Muscle layer of colon (tissue), 2 donors: ENCODE results near the gene NMD3.

Experiments used
- H3K27ac ChIP-seq: one replicate; pipeline ENCODE4 v1.7.0; 2013; ENCODE audit warnings: low read depth, mild to moderate bottlenecking, low read length, moderate library complexity
- H3K27me3 ChIP-seq, 2 donors: one replicate each; pipeline ENCODE4 v1.7.0; 2013; ENCODE audit warnings: low read length in 2 of 2, mild to moderate bottlenecking in 2 of 2; ENCODE audit not compliant: insufficient read depth in 2 of 2, control insufficient read depth in 1 of 2
- H3K36me3 ChIP-seq: one replicate; pipeline ENCODE4 v1.7.0; 2013; ENCODE audit warnings: mild to moderate bottlenecking, low read length; ENCODE audit not compliant: insufficient read depth
- H3K4me1 ChIP-seq: one replicate; pipeline ENCODE4 v1.7.0; 2013; ENCODE audit warnings: mild to moderate bottlenecking, low read length; ENCODE audit not compliant: insufficient read depth
- H3K4me3 ChIP-seq, 2 donors: one replicate each; pipeline ENCODE4 v1.7.0; 2013; ENCODE audit warnings: low read length in 2 of 2, low read depth in 1 of 2, mild to moderate bottlenecking in 1 of 2, moderate library complexity in 1 of 2
- H3K9ac ChIP-seq: one replicate; pipeline ENCODE4 v1.7.0; 2013; ENCODE audit warnings: low read length
- H3K9me3 ChIP-seq: one replicate; pipeline ENCODE4 v1.7.0; 2013; ENCODE audit warnings: mild to moderate bottlenecking, low read length
- donor health status: abdominal sarcoma.
- donor health status: Adenocarcinoma of cecum.

The NMD3 gene

DNA sequence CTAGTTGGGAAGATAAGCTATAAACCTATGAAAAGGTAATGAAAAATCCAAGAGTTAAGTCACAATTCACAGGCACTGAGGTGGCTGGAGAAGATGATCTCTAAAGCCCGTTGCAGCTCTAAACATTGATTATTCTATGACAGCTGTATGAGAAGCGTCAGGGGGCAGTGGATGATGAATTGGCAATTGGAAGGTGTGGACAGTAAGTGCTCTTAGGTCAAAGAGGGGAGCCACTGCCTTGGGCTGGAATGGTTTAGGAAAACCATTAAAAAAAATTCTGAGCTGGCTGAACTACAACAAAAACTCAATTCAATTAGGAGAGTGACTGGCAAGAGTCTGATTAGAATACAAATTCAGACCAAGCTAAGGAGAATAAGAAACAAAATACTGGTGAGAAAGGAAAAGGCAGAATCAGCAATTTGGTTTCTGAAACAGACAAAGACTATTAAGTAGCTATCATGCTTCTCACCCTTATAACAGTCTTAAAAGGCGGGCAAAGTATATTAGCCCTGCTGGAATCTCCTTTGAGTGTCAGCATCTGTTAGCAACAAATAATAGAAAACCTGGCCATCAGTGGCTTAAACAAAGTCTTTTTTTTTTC is 8.8 kb upstream of the NMD3 start:
- Histone ChIP-seq H3K27ac (no peak overlapping the region), H3K4me3 (no peak overlapping the region), H3K4me1 (no peaks in the 10 kb centered on the region), H3K27me3 (no peaks in the 10 kb centered on the region), H3K9me3 (no peaks in the 10 kb centered on the region), H3K9ac (no peak overlapping the region), H3K36me3 (no peaks in the 10 kb centered on the region)

DNA sequence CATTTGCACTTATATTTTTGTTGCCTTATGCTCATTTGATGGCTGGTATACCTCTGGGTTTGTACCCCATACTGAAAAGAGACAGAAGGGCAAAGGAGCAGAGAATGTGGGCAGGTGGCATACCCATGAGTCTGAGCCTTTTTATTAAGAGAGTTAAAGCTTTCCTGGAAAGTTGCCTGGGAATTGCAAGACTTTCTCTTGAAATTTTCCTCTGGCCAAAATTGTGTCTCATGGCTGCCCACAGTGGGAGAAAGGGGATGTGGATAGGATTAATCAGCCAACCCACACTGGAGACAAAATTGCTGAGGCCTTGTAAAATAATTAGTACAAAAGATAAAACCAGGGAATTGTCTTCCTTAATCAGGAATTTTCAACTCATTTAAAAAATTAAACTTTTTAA is 8.2 kb upstream of the NMD3 start:
- no peak overlapping the region for H3K9ac ChIP-seq
- H3K36me3 ChIP-seq: no peaks in the 10 kb centered on the region

DNA sequence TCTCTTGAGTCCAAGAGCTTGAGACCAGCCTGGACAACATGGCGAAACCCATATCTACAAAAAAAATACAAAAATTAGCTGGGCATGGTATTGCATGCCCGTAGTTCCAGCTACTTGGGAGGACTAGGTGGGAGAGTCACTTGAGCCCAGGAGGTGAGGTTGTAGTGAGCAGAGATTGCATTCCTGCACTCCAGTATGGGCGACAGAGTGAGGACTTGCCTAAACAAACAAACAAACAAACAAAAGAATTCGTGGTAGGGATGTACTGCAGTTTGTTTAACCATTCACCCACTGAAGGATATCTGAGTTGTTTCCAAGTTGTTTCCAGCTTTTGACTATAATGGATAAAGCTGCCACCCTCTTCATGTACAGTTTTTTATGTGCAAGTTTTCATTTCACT is 7.5 kb upstream of the NMD3 start:
- H3K4me1 ChIP-seq: no peaks in the 10 kb centered on the region
- no peaks in the 10 kb centered on the region for H3K36me3 ChIP-seq
- H3K9ac ChIP-seq: no peak overlapping the region
- no peak overlapping the region for H3K27ac ChIP-seq
- no peak overlapping the region for H3K4me3 ChIP-seq
- H3K9me3 ChIP-seq: no peaks in the 10 kb centered on the region
- no peaks in the 10 kb centered on the region for H3K27me3 ChIP-seq

More for the DNA sequence above, 8.2 kb upstream of the NMD3 start:
- H3K9me3 ChIP-seq: no peaks in the 10 kb centered on the region
- no peaks in the 10 kb centered on the region for H3K27me3 ChIP-seq
- H3K4me3 ChIP-seq: no peak overlapping the region
- H3K27ac ChIP-seq: no peak overlapping the region
- H3K4me1 ChIP-seq: no peaks in the 10 kb centered on the region

DNA sequence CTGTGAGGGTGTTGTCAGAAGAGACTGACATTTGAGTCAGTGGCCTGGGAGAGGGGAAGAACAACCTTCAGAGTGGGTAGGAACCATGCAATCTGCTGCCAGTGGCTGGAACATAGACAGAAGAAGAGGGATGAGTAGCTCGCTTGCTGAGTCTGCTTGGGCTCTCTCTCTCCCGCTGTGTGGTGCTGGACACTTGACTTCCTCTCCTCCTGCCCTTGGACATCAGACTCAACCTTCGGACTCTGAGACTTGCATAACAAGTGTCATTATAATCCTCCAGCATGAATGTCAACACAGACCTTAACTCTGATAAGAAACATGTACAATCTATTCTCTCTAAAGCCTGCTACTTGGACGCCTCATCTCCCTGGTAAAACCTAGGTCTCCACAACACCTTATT is 5.9 kb upstream of the NMD3 start:
- H3K9ac ChIP-seq: no peak overlapping the region
- no peak overlapping the region for H3K27ac ChIP-seq
- no peaks in the 10 kb centered on the region for H3K27me3 ChIP-seq
- H3K9me3 ChIP-seq: no peaks in the 10 kb centered on the region
- no peak overlapping the region for H3K4me3 ChIP-seq
- H3K36me3 ChIP-seq: no peaks in the 10 kb centered on the region
- H3K4me1 ChIP-seq: no peaks in the 10 kb centered on the region

DNA sequence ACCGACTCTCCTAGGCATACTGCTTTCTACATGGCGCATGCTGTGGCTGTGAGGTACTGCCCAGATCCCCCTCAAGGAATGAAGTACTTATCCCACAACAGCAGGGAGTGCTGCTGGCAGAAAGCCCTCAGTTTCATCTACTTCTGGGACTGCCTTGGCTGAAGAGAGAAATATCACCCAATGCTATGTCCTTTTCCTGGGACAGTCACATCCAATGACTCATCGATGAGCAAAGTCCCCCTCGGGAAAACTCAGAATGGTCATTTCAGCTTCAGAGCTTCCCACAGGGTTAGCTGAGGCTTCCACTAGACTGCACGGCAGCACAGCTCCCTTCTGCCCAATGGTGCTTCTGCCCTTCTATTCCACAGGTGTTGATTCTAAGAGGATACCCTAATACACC is 3.6 kb upstream of the NMD3 start:
- Histone ChIP-seq H3K4me3 (no peak overlapping the region), H3K27ac (no peak overlapping the region), H3K36me3 (no peaks in the 10 kb centered on the region), H3K27me3 (no peaks in the 10 kb centered on the region), H3K4me1 (peaks cover 6% of the 10 kb centered on the region), H3K9me3 (no peaks in the 10 kb centered on the region), H3K9ac (no peak overlapping the region)

DNA sequence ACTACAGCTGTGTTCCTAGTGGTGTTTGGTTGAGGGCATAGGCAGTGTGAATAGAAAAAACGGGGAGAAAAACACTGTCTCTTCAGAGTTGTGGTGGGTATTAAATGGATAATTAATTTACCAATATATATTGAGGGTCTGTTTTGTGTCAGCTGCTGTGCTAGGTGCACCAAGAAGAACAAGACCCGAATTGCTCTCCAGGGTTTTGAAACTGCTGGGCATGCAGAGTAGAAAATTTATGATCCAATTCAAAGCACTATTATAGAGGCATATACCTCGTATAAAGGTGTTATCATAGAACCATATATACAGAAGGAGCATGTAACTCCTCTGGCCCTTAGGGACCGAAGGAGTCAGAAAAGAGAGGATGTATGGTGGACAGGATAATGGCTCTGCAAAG is 1.6 kb upstream of the NMD3 start:
- Histone ChIP-seq H3K4me3 (no peak overlapping the region), H3K36me3 (no peaks in the 10 kb centered on the region), H3K4me1 (peaks cover 17% of the 10 kb centered on the region), H3K9me3 (no peaks in the 10 kb centered on the region), H3K27ac (no peak overlapping the region), H3K9ac (no peak overlapping the region), H3K27me3 (no peaks in the 10 kb centered on the region)

DNA sequence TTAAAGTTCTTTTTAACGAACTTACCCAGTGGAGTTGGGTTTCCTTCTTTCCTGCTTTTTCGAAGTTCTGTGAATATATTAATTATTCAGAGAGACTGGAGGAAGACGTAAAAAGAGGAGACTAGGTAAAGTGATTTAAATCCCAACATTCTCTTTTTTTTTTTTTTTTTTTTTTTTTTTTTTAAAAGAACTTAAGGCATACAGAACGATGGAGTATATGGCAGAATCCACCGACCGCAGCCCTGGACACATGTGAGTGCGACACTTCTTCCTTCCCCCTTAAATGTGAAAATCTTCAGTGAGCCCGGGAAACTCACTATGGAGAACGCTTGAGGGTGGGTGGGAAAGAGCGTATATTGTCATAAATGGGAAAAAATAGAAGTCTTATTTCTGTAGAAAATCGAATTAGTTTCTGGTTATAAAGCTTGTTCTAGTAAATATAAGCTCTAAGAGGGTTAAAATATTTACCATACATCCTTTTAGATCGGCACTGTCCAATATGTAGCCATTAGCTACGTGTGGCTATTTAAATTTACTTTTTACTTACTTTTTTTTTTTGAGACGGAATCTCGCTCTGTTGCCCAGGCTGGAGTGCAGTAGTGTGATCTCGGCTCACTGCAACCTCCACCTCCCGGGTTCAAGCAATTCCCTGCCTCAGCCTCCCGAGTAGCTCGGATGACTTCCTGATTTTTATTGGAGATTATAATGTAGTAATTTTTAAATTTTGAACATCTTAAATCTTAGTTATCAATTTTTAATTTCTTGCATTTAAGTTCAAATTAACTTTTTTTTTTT is 892 bp downstream of the NMD3 start:
- Histone ChIP-seq H3K9ac (peak overlapping the region; percentile 74), H3K27ac (peak overlapping the region; percentile 79), H3K4me3 (peak overlapping the region; percentile 85 to 90), H3K4me1 (peaks cover 21% of the 10 kb centered on the region), H3K9me3 (no peaks in the 10 kb centered on the region), H3K27me3 (no peaks in the 10 kb centered on the region), H3K36me3 (peaks cover 1% of the 10 kb centered on the region)

DNA sequence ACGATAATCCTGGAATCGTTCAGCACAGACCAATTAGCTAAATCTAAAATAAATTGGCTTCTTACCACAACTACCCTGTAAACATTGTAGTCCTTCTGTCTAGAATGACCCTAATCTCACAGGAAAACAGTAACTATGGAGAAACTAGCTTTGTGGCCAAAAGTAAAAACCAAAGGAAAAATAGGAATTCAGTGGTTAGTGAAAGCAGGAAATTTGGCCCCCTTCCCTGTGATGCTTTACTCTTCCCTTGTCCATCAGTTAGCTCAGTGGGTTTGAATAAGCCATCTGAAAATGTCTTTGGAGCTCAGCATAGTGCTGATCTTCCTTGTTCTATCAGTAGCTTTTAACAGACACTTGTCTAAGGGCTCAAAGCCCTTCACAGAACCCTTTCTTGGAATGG is 1.6 kb downstream of the NMD3 start:
- no peak overlapping the region for H3K27ac ChIP-seq
- no peaks in the 10 kb centered on the region for H3K9me3 ChIP-seq
- H3K36me3 ChIP-seq: peaks cover 4% of the 10 kb centered on the region
- peaks cover 21% of the 10 kb centered on the region for H3K4me1 ChIP-seq
- peak overlapping the region; percentile 25 for H3K9ac ChIP-seq
- H3K27me3 ChIP-seq: no peaks in the 10 kb centered on the region
- peak overlapping the region in 1 of 2 donors; percentile 90 for H3K4me3 ChIP-seq

DNA sequence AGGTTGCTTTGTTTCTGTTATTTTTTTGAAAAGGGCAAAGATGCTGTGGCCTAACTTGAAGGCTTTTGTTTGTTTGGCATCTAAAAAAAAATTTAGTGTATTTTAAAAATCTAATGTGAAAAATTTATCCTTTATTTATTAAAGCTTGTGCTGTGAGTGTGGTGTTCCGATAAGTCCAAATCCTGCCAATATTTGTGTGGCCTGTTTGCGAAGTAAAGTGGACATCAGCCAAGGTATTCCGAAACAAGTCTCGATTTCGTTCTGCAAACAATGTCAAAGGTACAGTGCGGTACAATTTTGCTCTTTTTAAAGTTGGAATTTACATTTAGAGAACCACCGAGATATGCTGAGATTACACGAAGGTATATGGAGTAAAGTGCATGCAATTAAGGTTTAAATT is 3.7 kb downstream of the NMD3 start:
- Histone ChIP-seq H3K27ac (no peak overlapping the region), H3K9me3 (no peaks in the 10 kb centered on the region), H3K27me3 (no peaks in the 10 kb centered on the region), H3K4me3 (no peak overlapping the region), H3K9ac (no peak overlapping the region), H3K36me3 (peaks cover 9% of the 10 kb centered on the region), H3K4me1 (peaks cover 21% of the 10 kb centered on the region)

DNA sequence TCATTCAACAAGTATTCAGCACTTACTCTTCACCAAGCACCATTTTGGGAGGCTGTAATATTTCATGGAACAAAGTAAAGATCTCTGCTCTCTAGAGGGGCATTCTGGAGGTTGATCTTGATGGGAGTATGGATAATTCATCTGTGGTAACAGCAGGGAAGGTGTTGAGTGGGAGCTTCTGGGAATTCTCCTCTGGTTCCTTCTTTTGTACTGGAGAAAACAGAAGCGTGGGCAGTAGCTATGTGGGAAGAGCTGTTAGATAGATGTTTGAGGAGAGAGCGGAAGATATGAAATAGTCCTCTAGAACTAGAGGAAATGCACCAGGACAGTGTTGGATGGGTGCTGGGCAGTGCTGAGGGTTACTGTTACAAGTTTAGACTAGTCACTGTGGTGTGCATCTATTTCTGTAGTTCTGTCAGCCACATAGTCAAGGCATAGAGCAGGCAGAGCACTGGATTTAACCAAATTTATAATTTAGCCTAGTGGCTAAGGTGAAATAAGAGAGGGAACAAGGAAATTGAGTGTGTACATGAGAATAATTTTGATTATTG is 9.6 kb downstream of the NMD3 start:
- H3K9ac ChIP-seq: no peak overlapping the region
- H3K27me3 ChIP-seq: no peaks in the 10 kb centered on the region
- no peaks in the 10 kb centered on the region for H3K9me3 ChIP-seq
- H3K27ac ChIP-seq: no peak overlapping the region
- no peak overlapping the region for H3K4me3 ChIP-seq
- H3K4me1 ChIP-seq: peaks cover 4% of the 10 kb centered on the region
- peaks cover 24% of the 10 kb centered on the region for H3K36me3 ChIP-seq

DNA sequence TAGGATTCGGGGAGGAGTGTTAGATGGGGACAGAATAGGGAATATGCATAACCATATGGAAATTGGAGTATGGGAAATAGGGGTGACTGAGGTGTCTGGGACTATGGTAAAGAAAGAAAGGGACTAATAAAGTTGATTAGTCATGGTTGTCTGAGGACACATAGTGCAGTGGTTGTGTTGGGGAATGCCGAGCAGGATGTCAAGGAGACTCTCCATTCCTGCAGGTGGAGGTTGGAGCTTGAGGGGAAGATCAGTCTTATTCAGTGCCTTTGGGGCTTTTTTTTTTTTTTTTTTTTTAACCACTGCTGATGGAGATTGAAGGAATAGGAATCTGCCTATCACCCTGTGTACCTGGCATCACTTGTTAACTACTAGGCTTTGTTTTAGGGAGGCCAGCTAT is 10.8 kb downstream of the NMD3 start:
- no peaks in the 10 kb centered on the region for H3K27me3 ChIP-seq
- no peak overlapping the region for H3K4me3 ChIP-seq
- peaks cover 24% of the 10 kb centered on the region for H3K36me3 ChIP-seq
- no peak overlapping the region for H3K9ac ChIP-seq
- H3K9me3 ChIP-seq: no peaks in the 10 kb centered on the region
- H3K27ac ChIP-seq: no peak overlapping the region
- H3K4me1 ChIP-seq: no peaks in the 10 kb centered on the region

DNA sequence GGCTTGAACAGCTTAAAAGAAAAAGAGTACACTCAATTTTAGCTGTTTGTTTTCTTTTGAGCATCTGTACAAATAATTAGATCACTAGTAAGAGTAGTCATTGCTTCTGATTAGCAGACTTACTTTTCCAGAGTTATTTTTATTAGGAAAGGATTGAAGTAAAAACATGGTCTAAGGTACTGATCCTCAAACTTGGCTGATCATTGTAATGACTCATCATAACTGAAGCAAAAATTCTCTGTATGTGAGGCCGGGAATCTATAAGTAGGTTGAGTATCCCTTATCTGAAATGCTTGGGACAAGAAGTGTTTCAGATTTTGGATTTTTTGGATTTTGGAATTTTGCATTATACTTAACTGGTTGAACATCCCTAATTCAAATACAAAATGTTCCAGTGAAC is 12.4 kb downstream of the NMD3 start:
- H3K36me3 ChIP-seq: peaks cover 24% of the 10 kb centered on the region
- no peaks in the 10 kb centered on the region for H3K27me3 ChIP-seq
- H3K4me3 ChIP-seq: no peak overlapping the region
- H3K4me1 ChIP-seq: no peaks in the 10 kb centered on the region
- H3K9me3 ChIP-seq: no peaks in the 10 kb centered on the region
- no peak overlapping the region for H3K9ac ChIP-seq
- no peak overlapping the region for H3K27ac ChIP-seq
